ENCODE measurements around the gene SLC30A2. TPM values are rescaled to one million over a fixed set of nuclear protein-coding genes. Genes with fewer than 3 reads are reported as not detected.

The SLC30A2 gene
- total and polyA plus RNA-seq, 9 of the 15 experiments (the other 6 are each of a cell fraction or from before 2014, with no cell fraction given) = 0.01 to 0.18 (median 0.06) TPM; not detected in 3

- 0 out of 2 replicates have a peak, but pooled peaks have one; percentile 31 for TF ChIP-seq GATAD2A (IDR thresholded peaks at IDR 0.05)
- TF ChIP-seq PTBP1 (IDR thresholded peaks at IDR 0.05; ENCODE audit: low read depth, low read length) = no peak
- TF ChIP-seq GTF2A2 (tag; IDR thresholded peaks at IDR 0.05) = no peak
- no peak for TF ChIP-seq JUNB (CRISPR knock-in tag; conservative IDR thresholded peaks at IDR 0.05)
- peak; percentile 57; the same call in 1 of the 2 replicates for TF ChIP-seq ERF (CRISPR knock-in tag; IDR thresholded peaks at IDR 0.05)
- TF ChIP-seq ELF4 (CRISPR knock-in tag; IDR thresholded peaks at IDR 0.05) = peak; percentile 9; the same call in 1 of the 2 replicates
- TF ChIP-seq NEUROD1 (IDR thresholded peaks at IDR 0.05; ENCODE audit: borderline replicate concordance, low read depth, low read length, partially characterized antibody) = peak; percentile 30
- no peak for TF ChIP-seq CREB5 (CRISPR knock-in tag; IDR thresholded peaks at IDR 0.05)
- TF ChIP-seq NR0B1 (IDR thresholded peaks at IDR 0.05; ENCODE audit: partially characterized antibody) = no peak
- TF ChIP-seq ARID1B (IDR thresholded peaks at IDR 0.05) = peak; percentile 43; the same call in 1 of the 2 replicates
- no peak for TF ChIP-seq RUNX1 (IDR thresholded peaks at IDR 0.05; ENCODE audit: low read depth)
- TF ChIP-seq, protein P1, sequence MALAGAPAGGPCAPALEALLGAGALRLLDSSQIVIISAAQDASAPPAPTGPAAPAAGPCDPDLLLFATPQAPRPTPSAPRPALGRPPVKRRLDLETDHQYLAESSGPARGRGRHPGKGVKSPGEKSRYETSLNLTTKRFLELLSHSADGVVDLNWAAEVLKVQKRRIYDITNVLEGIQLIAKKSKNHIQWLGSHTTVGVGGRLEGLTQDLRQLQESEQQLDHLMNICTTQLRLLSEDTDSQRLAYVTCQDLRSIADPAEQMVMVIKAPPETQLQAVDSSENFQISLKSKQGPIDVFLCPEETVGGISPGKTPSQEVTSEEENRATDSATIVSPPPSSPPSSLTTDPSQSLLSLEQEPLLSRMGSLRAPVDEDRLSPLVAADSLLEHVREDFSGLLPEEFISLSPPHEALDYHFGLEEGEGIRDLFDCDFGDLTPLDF (CRISPR knock-in tag; IDR thresholded peaks at IDR 0.05) = no peak; the same call in 1 of the 2 replicates
- TF ChIP-seq MEIS2 (IDR thresholded peaks at IDR 0.05; ENCODE audit: partially characterized antibody) = peak; percentile 37
- TF ChIP-seq SMAD4 (CRISPR knock-in tag; conservative IDR thresholded peaks at IDR 0.05) = peak; percentile 78
- TF ChIP-seq TCF7L2 (IDR thresholded peaks at IDR 0.05; ENCODE audit: low read depth, low read length) = no peak
- TF ChIP-seq GATA2 (CRISPR knock-in tag; IDR thresholded peaks at IDR 0.05) = no peak
- TF ChIP-seq SRF (CRISPR knock-in tag; IDR thresholded peaks at IDR 0.05) = peak in 1 of 2 experiments; percentile 72; a peak in 1 of 4 replicates
- no peak for TF ChIP-seq TAF15 (IDR thresholded peaks at IDR 0.05; ENCODE audit: low read depth, low read length)
- TF ChIP-seq KDM2B (CRISPR knock-in tag; IDR thresholded peaks at IDR 0.05) = peak; percentile 95
- TF ChIP-seq, protein P2, sequence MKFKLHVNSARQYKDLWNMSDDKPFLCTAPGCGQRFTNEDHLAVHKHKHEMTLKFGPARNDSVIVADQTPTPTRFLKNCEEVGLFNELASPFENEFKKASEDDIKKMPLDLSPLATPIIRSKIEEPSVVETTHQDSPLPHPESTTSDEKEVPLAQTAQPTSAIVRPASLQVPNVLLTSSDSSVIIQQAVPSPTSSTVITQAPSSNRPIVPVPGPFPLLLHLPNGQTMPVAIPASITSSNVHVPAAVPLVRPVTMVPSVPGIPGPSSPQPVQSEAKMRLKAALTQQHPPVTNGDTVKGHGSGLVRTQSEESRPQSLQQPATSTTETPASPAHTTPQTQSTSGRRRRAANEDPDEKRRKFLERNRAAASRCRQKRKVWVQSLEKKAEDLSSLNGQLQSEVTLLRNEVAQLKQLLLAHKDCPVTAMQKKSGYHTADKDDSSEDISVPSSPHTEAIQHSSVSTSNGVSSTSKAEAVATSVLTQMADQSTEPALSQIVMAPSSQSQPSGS (CRISPR knock-in tag; IDR thresholded peaks at IDR 0.05) = no peak
- TF ChIP-seq, protein P3, sequence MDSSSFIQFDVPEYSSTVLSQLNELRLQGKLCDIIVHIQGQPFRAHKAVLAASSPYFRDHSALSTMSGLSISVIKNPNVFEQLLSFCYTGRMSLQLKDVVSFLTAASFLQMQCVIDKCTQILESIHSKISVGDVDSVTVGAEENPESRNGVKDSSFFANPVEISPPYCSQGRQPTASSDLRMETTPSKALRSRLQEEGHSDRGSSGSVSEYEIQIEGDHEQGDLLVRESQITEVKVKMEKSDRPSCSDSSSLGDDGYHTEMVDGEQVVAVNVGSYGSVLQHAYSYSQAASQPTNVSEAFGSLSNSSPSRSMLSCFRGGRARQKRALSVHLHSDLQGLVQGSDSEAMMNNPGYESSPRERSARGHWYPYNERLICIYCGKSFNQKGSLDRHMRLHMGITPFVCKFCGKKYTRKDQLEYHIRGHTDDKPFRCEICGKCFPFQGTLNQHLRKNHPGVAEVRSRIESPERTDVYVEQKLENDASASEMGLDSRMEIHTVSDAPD (CRISPR knock-in tag; IDR thresholded peaks at IDR 0.05) = no peak
- no peak for TF ChIP-seq PYGO2 (tag; IDR thresholded peaks at IDR 0.05)
- peak; percentile 97 for TF ChIP-seq POLR2A (conservative IDR thresholded peaks at IDR 0.05)
Measured at GRCh38 chr1:26035203-26035958, 10.5 kb downstream of the SLC30A2 start (continued).
